Mononuclear cell (primary cell): ENCODE measurements around the gene CA5A. TPM values are rescaled to one million over a fixed set of nuclear protein-coding genes. Genes with fewer than 3 reads are reported as not detected.

Source experiments
- H3K27me3 ChIP-seq: 2 replicates; pipeline ENCODE4 v1.6.0; 2011; ENCODE audit warnings: low read length, control low read depth; ENCODE audit not compliant: insufficient read depth
- H3K4me1 ChIP-seq: 2 replicates; pipeline ENCODE4 v1.5.1; 2011; ENCODE audit warnings: mild to moderate bottlenecking, low read length, control low read depth; ENCODE audit not compliant: insufficient read depth
- H3K4me3 ChIP-seq: 2 replicates; pipeline ENCODE4 v1.5.1; 2011; ENCODE audit warnings: mild to moderate bottlenecking, low read length, moderate library complexity
- H3K9me3 ChIP-seq: 2 replicates; pipeline ENCODE4 v1.5.1; 2011; ENCODE audit warnings: low read depth, mild to moderate bottlenecking, control low read depth, low read length
- total RNA-seq: library from RNA; depleted of rRNA; stranded (reverse); fragments of >200 nt; gene quantifications from one replicate; pipeline ENCODE4 v1.2.3, GENCODE V29; 2012

Gene CA5A
- total RNA-seq, 1 donor, result under 0.01 TPM

DNA sequence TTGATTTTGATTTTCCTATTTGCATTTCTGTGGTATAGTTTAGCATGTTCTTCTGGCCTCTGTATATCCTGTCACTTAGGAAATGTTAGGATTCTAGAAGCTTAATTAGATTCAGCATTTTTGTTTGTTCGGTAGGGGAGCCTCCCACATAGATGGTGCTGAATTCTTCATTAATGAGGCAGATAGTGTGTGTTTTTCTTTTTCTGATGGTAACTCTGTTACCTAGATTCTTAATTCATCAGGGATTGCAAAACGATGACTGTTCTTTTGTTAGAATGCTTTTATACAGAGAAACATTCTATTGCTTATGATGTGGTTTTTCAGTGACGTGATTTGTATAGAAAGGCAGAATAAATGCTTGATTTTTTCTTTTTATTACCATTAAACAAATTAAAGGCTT lies 33.9 kb upstream of the CA5A start:
- H3K9me3 ChIP-seq, result peaks cover 8% of the 10 kb centered on the region
- H3K4me3 ChIP-seq, result no peak overlapping the region
- no peaks in the 10 kb centered on the region for H3K27me3 ChIP-seq
- peaks cover 20% of the 10 kb centered on the region for H3K4me1 ChIP-seq

GRCh38 chr16:87968541-87968940 lies 32.2 kb upstream of the CA5A start:
- Histone ChIP-seq H3K4me1 (peaks cover 20% of the 10 kb centered on the region), H3K9me3 (peaks cover 8% of the 10 kb centered on the region), H3K27me3 (no peaks in the 10 kb centered on the region), H3K4me3 (no peak overlapping the region)

GRCh38 chr16:87966685-87967185 lies 30.4 kb upstream of the CA5A start:
- Histone ChIP-seq H3K27me3 (no peaks in the 10 kb centered on the region), H3K4me1 (peaks cover 32% of the 10 kb centered on the region), H3K9me3 (peaks cover 6% of the 10 kb centered on the region), H3K4me3 (no peak overlapping the region)

- Histone ChIP-seq H3K9me3 (no peaks in the 10 kb centered on the region), H3K4me1 (peaks cover 32% of the 10 kb centered on the region), H3K27me3 (no peaks in the 10 kb centered on the region), H3K4me3 (no peak overlapping the region)
Measured at GRCh38 chr16:87966064-87966645, 29.8 kb upstream of the CA5A start.

DNA sequence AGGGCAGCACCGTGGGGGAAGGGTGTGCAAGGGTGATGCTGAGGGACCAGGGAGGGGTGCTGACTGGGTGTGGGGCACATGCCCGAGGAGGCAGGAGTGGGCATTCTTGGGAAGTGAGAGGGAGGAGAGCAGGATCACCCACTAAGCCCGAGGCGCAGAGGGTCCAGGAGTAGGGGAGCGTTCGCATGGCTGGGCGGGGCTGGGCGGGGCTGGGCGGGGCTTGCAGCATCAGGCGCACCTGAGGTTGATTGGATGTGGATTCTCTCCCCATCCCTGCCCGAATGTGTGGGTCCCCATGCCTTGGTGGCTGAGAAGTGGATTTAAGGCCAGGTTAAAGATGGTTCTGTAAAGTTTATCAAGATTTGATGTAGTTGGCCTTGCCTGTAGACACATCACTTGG lies 29.1 kb upstream of the CA5A start:
- Histone ChIP-seq H3K4me1 (peaks cover 32% of the 10 kb centered on the region), H3K27me3 (no peaks in the 10 kb centered on the region), H3K4me3 (no peak overlapping the region), H3K9me3 (no peaks in the 10 kb centered on the region)

- no peaks in the 10 kb centered on the region for H3K27me3 ChIP-seq
- peaks cover 43% of the 10 kb centered on the region for H3K4me1 ChIP-seq
- H3K4me3 ChIP-seq, result no peak overlapping the region
- no peaks in the 10 kb centered on the region for H3K9me3 ChIP-seq
Measured at GRCh38 chr16:87964049-87964659, 27.8 kb upstream of the CA5A start.

DNA sequence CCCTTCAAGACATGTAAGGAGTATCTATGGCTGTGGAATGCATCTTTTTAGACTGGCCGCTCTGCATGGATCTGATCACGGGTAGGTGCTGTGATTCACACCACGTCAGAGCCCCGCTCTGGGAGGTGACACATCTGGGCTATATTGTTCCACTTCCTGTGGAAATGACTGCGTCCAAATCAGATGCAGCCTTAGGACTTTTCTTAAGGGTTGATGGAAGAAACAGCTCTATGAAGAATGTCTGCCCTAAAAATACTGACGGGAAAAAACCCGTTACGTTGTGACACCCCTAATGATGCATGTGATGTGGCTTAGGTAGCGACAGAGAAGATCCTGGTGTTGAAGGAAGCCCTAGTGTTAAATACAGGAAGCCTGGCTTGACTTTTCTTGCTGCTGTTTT lies 27.1 kb upstream of the CA5A start:
- Histone ChIP-seq H3K27me3 (no peaks in the 10 kb centered on the region), H3K9me3 (no peaks in the 10 kb centered on the region), H3K4me1 (peaks cover 47% of the 10 kb centered on the region)

DNA sequence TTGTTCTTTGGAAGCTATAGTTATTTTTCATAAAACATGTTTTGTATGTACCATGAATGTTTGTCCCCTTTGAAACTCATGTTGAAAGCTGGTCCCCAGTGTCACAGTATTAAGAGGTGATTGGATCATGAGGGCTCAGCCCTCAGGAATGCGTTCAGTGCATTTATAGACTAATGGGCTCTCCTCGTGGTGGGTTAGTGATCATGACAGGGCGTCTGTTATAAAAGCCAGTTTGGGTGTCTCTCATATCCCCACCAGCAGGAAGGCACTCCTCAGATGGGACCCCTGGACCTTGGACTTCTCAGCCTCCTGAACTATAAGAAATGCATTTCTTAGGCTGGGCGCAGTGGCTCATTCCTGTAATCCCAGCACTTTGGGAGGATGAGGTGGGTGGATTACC lies 25.3 kb upstream of the CA5A start:
- Histone ChIP-seq H3K4me1 (peaks cover 56% of the 10 kb centered on the region), H3K27me3 (no peaks in the 10 kb centered on the region), H3K9me3 (no peaks in the 10 kb centered on the region), H3K4me3 (no peak overlapping the region)

More for the DNA sequence above, 27.1 kb upstream of the CA5A start:
- no peak overlapping the region for H3K4me3 ChIP-seq

DNA sequence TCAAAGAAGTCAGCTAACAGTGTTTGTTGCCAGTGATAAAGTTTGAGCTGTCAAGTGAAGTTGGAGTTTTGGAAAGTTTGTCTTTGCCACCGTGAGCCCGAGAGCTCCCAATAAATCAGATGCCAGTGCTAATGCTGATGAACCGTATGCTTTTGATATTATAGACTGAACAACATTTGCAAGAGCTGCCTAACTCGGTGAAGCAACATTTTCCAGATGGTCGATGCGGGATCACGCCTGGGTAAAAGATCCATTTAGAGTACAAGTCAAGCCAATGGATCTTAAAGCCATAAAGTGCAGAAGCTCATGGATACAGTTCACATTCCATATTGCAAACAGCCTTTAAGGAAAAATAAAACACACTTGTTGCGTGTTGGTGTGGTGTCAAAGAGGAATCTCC lies 24.5 kb upstream of the CA5A start:
- Histone ChIP-seq H3K27me3 (no peaks in the 10 kb centered on the region), H3K4me1 (peaks cover 56% of the 10 kb centered on the region), H3K4me3 (no peak overlapping the region), H3K9me3 (no peaks in the 10 kb centered on the region)

- Histone ChIP-seq H3K4me1 (peaks cover 62% of the 10 kb centered on the region), H3K4me3 (no peak overlapping the region), H3K27me3 (no peaks in the 10 kb centered on the region), H3K9me3 (no peaks in the 10 kb centered on the region)
Measured at GRCh38 chr16:87960296-87960695, 24.0 kb upstream of the CA5A start.

- H3K4me3 ChIP-seq, result no peak overlapping the region
- peaks cover 70% of the 10 kb centered on the region for H3K4me1 ChIP-seq
- H3K9me3 ChIP-seq, result no peaks in the 10 kb centered on the region
- no peaks in the 10 kb centered on the region for H3K27me3 ChIP-seq
Measured at GRCh38 chr16:87959391-87959990, 23.2 kb upstream of the CA5A start.

GRCh38 chr16:87958632-87959031 lies 22.3 kb upstream of the CA5A start:
- Histone ChIP-seq H3K27me3 (no peaks in the 10 kb centered on the region), H3K9me3 (no peaks in the 10 kb centered on the region), H3K4me3 (no peak overlapping the region), H3K4me1 (peaks cover 72% of the 10 kb centered on the region)

GRCh38 chr16:87957296-87958094 lies 21.2 kb upstream of the CA5A start:
- peaks cover 72% of the 10 kb centered on the region for H3K4me1 ChIP-seq
- H3K9me3 ChIP-seq, result no peaks in the 10 kb centered on the region
- H3K27me3 ChIP-seq, result no peaks in the 10 kb centered on the region
- H3K4me3 ChIP-seq, result no peak overlapping the region

- peak overlapping the region; percentile 17 for H3K4me3 ChIP-seq
Measured at GRCh38 chr16:87956365-87957231, 20.3 kb upstream of the CA5A start.

More at GRCh38 chr16:87956365-87957231, 20.3 kb upstream of the CA5A start:
- H3K27me3 ChIP-seq, result no peaks in the 10 kb centered on the region
- H3K4me1 ChIP-seq, result peaks cover 77% of the 10 kb centered on the region
- no peaks in the 10 kb centered on the region for H3K9me3 ChIP-seq
